Measurements from ENCODE around the gene PGPEP1.
"Not testable (repeated sequence)": the region's sequence is repeated elsewhere in the genome, so short reads cannot be mapped to it uniquely, and the experiment has no call there.

Gene PGPEP1

GRCh38 chr19:18332917-18333530, 7.4 kb upstream of the PGPEP1 start:
- no peak for DNase-seq (ENCODE audit: low read depth)

- no peak for DNase-seq (ENCODE audit: low read depth)
These were observed 6.7 kb upstream of the PGPEP1 start for GRCh38 chr19:18333680-18334079.

- no peak for DNase-seq (ENCODE audit: low read depth)
These were observed 4.3 kb upstream of the PGPEP1 start for GRCh38 chr19:18336121-18336520.

GRCh38 chr19:18338541-18338940, 1.9 kb upstream of the PGPEP1 start:
- DNase-seq (ENCODE audit: low read depth), result no peak

- no peak for DNase-seq (ENCODE audit: low read depth)
These were observed 675 bp upstream of the PGPEP1 start for GRCh38 chr19:18339723-18340122.

GRCh38 chr19:18340990-18341868, 831 bp downstream of the PGPEP1 start:
- DNase-seq (ENCODE audit: low read depth), result peak; percentile 36

- DNase-seq (ENCODE audit: low read depth), result no peak
These were observed 1.8 kb downstream of the PGPEP1 start for GRCh38 chr19:18342090-18342632.

GRCh38 chr19:18344582-18344950, 4.2 kb downstream of the PGPEP1 start:
- DNase-seq (ENCODE audit: low read depth), result no peak

GRCh38 chr19:18345296-18345695, 4.9 kb downstream of the PGPEP1 start:
- DNase-seq (ENCODE audit: low read depth), result no peak

- no peak for DNase-seq (ENCODE audit: low read depth)
These were observed 5.7 kb downstream of the PGPEP1 start for GRCh38 chr19:18346091-18346490.

- DNase-seq (ENCODE audit: low read depth), result no peak
These were observed 7.8 kb downstream of the PGPEP1 start for GRCh38 chr19:18348171-18348570.

- DNase-seq (ENCODE audit: low read depth), result not testable (repeated sequence)
These were observed 8.5 kb downstream of the PGPEP1 start for GRCh38 chr19:18348818-18349339.

GRCh38 chr19:18349524-18350128, 9.2 kb downstream of the PGPEP1 start:
- no peak for DNase-seq (ENCODE audit: low read depth)

- no peak for DNase-seq (ENCODE audit: low read depth)
These were observed 10.1 kb downstream of the PGPEP1 start for GRCh38 chr19:18350490-18350889.

GRCh38 chr19:18351544-18351943, 11.1 kb downstream of the PGPEP1 start:
- DNase-seq (ENCODE audit: low read depth), result no peak

GRCh38 chr19:18353378-18354005, 13.1 kb downstream of the PGPEP1 start:
- no peak for DNase-seq (ENCODE audit: low read depth)

GRCh38 chr19:18354743-18355142, 14.3 kb downstream of the PGPEP1 start:
- not testable (repeated sequence) for DNase-seq (ENCODE audit: low read depth)

- DNase-seq (ENCODE audit: low read depth), result no peak
These were observed 16.6 kb downstream of the PGPEP1 start for GRCh38 chr19:18357041-18357440.

GRCh38 chr19:18361646-18362045, 21.2 kb downstream of the PGPEP1 start:
- no peak for DNase-seq (ENCODE audit: low read depth)

GRCh38 chr19:18362934-18363542, 22.6 kb downstream of the PGPEP1 start:
- DNase-seq (ENCODE audit: low read depth), result no peak

GRCh38 chr19:18363787-18364186, 23.4 kb downstream of the PGPEP1 start:
- DNase-seq (ENCODE audit: low read depth), result no peak
